HG03064 (cell line): Measurements from ENCODE around the gene SLC10A1.
"Not testable (repeated sequence)": the region's sequence is repeated elsewhere in the genome, so short reads cannot be mapped to it uniquely, and the experiment has no call there.

ENCODE experiments used
- ATAC-seq: cut with Tn5 transposase; IDR thresholded peaks from one replicate; pipeline ENCODE4 v1.9.1; 2021; ENCODE audit warnings: low read depth; ENCODE audit not compliant: unreplicated experiment

The SLC10A1 gene

GRCh38 chr14:69772082-69773017, 24.7 kb downstream of the SLC10A1 start:
- no peak for ATAC-seq

GRCh38 chr14:69771136-69771535, 25.9 kb downstream of the SLC10A1 start:
- no peak for ATAC-seq

GRCh38 chr14:69770559-69770958, 26.5 kb downstream of the SLC10A1 start:
- no peak for ATAC-seq

GRCh38 chr14:69769623-69770022, 27.4 kb downstream of the SLC10A1 start:
- no peak for ATAC-seq

GRCh38 chr14:69768873-69769272, 28.2 kb downstream of the SLC10A1 start:
- ATAC-seq: no peak

- peak; percentile 62 for ATAC-seq
Measured at GRCh38 chr14:69767369-69767999, 29.6 kb downstream of the SLC10A1 start.

- peak; percentile 80 for ATAC-seq
Measured at GRCh38 chr14:69766984-69767368, 30.1 kb downstream of the SLC10A1 start, which contains the start of gene SRSF5. TSS of gene SRSF5 (plus strand) at chr14:69767142. CDS start at chr14:69768157, 1,015 bp downstream.

- ATAC-seq: no peak
Measured at GRCh38 chr14:69763761-69764510, 33.1 kb downstream of the SLC10A1 start.

- no peak for ATAC-seq
Measured at GRCh38 chr14:69760810-69761209, 36.2 kb downstream of the SLC10A1 start.

- no peak for ATAC-seq
Measured at GRCh38 chr14:69756298-69756697, 40.7 kb downstream of the SLC10A1 start.

- ATAC-seq: no peak
Measured at GRCh38 chr14:69755784-69756183, 41.3 kb downstream of the SLC10A1 start.

- ATAC-seq: no peak
Measured at GRCh38 chr14:69755296-69755695, 41.7 kb downstream of the SLC10A1 start.

- ATAC-seq: no peak
Measured at GRCh38 chr14:69754487-69754886, 42.6 kb downstream of the SLC10A1 start.

- ATAC-seq: no peak
Measured at GRCh38 chr14:69753860-69754259, 43.2 kb downstream of the SLC10A1 start.

- ATAC-seq: no peak
Measured at GRCh38 chr14:69752773-69753172, 44.3 kb downstream of the SLC10A1 start.

GRCh38 chr14:69750495-69750894, 46.5 kb downstream of the SLC10A1 start:
- ATAC-seq: no peak

GRCh38 chr14:69749956-69750355, 47.1 kb downstream of the SLC10A1 start:
- no peak for ATAC-seq

- no peak for ATAC-seq
Measured at GRCh38 chr14:69741055-69741454, 56.0 kb downstream of the SLC10A1 start.

- not testable (repeated sequence) for ATAC-seq
Measured at GRCh38 chr14:69736405-69736804, 60.6 kb downstream of the SLC10A1 start.

- ATAC-seq: not testable (repeated sequence)
Measured at GRCh38 chr14:69731919-69732598, 65.0 kb downstream of the SLC10A1 start.
